Lower leg skin (tissue), 3 donors: ENCODE results near the gene PLA2G4A.

Experiments
- CTCF ChIP-seq, 3 donors: fragments of 450-650 bp; IDR thresholded peaks; one replicate each; pipeline ENCODE4 v1.5.1; 2016; ENCODE audit warnings: antibody characterized with exemption in 3 of 3, mild to moderate bottlenecking in 3 of 3, moderate library complexity in 2 of 3
- POLR2A ChIP-seq, 2 donors: fragments of 450-650 bp; IDR thresholded peaks; one replicate each; pipeline ENCODE4 v1.6.1; 2016 to 2017; ENCODE audit warnings: antibody characterized with exemption in 2 of 2, mild to moderate bottlenecking in 1 of 2, moderate library complexity in 1 of 2

DNA sequence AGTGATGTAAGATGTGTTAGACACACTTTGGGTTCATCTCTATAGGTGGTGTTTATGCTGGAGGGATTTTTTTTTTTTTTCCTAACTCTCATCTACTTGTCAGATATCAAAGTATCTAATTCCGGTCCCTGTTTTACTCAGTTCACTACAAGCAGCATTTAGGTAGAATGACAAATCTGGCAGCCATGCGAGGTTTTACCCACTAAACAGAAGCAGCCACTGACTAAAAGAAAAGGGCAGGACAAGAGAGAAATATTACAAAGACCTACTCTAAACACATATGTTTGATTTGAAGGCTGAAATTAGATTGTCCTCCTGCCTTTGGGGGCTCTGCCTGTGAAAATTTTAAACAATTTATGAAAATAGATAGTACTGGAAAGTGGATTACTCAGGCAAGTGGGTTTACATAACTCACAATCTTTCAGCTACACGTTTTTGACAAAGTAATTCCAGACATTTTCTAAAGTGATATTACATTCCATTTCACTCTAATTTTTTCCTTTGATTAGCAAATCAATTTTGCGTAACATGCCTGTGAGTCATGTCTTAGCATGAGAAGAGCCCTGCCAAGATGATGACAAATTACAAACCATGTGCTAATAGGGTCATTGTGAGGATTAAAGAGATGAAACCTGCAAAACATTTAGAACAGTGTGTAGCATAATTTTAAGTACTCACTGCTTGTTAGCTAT, 172.6 kb downstream of the PLA2G4A start:
- TF ChIP-seq POLR2A (IDR thresholded peaks at IDR 0.05): no peak
- TF ChIP-seq CTCF (IDR thresholded peaks at IDR 0.05): no peak
